OCI-LY1 (cell line): ENCODE data around the gene PTPRU.
A peak's percentile ranks its signal among the peaks of the same experiment; 100 is the strongest.

Experiments
- H2AFZ ChIP-seq: fragments of 200-600 bp; sonication (generic), shearing (Covaris generic); 2 replicates; pipeline ENCODE4 v1.6.0; 2014; ENCODE audit warnings: antibody characterized with exemption, mild to moderate bottlenecking, low read length
- H3F3A ChIP-seq: fragments of 200-600 bp; sonication (generic), shearing (Covaris generic); 2 replicates; pipeline ENCODE4 v1.6.0; 2014; ENCODE audit warnings: mild to moderate bottlenecking, antibody characterized with exemption, low read length, moderate library complexity; ENCODE audit not compliant: insufficient read depth
- H3K27ac ChIP-seq: fragments of 200-600 bp; sonication (generic); 2 replicates; pipeline ENCODE4 v1.5.1; 2014; ENCODE audit warnings: low read length, mixed run types, mild to moderate bottlenecking, low read depth; ENCODE audit not compliant: poor library complexity, severe bottlenecking
- H3K27me3 ChIP-seq: fragments of 200-600 bp; sonication (generic); 2 replicates; pipeline ENCODE4 v1.6.0; 2014; ENCODE audit warnings: antibody characterized with exemption, mild to moderate bottlenecking, low read length, moderate library complexity; ENCODE audit not compliant: insufficient read depth
- H3K36me3 ChIP-seq: fragments of 200-600 bp; sonication (generic); 2 replicates; pipeline ENCODE4 v1.6.1; 2014; ENCODE audit warnings: mild to moderate bottlenecking, antibody characterized with exemption, low read length, moderate library complexity, mixed read lengths; ENCODE audit not compliant: insufficient read depth
- H3K4me1 ChIP-seq: fragments of 200-600 bp; sonication (generic); 2 replicates; pipeline ENCODE4 v1.5.1; 2014; ENCODE audit warnings: mild to moderate bottlenecking, low read length, moderate library complexity; ENCODE audit not compliant: insufficient read depth, severe bottlenecking
- H3K4me2 ChIP-seq: fragments of 200-600 bp; sonication (generic), shearing (Covaris generic); 2 replicates; pipeline ENCODE4 v1.6.1; 2014; ENCODE audit warnings: low read length
- H3K4me3 ChIP-seq: fragments of 200-600 bp; sonication (generic); 2 replicates; pipeline ENCODE4 v1.5.1; 2014; ENCODE audit warnings: low read length, low read depth, mild to moderate bottlenecking, mixed read lengths; ENCODE audit not compliant: poor library complexity, severe bottlenecking
- H3K79me2 ChIP-seq: fragments of 200-600 bp; shearing (Covaris generic); 2 replicates; pipeline ENCODE4 v1.6.1; 2016; ENCODE audit warnings: mixed run types, low read length, mixed read lengths; ENCODE audit not compliant: insufficient read depth
- H3K9ac ChIP-seq: fragments of 200-600 bp; sonication (generic), shearing (Covaris generic); 2 replicates; pipeline ENCODE4 v1.6.1; 2014; ENCODE audit warnings: mild to moderate bottlenecking, low read length, mixed read lengths
- H3K9me2 ChIP-seq: fragments of 200-600 bp; sonication (generic), shearing (Covaris generic); 2 replicates; pipeline ENCODE4 v1.6.1; 2014; ENCODE audit warnings: low read depth, mild to moderate bottlenecking, low read length, mixed read lengths
- H3K9me3 ChIP-seq: fragments of 200-600 bp; shearing (Covaris generic); 2 replicates; pipeline ENCODE4 v1.6.1; 2014; ENCODE audit warnings: low read length, mixed read lengths
- H4K20me1 ChIP-seq: fragments of 200-600 bp; sonication (generic), shearing (Covaris generic); 2 replicates; pipeline ENCODE4 v1.6.0; 2016; ENCODE audit warnings: mild to moderate bottlenecking, low read length; ENCODE audit not compliant: insufficient read depth
- EZH2 ChIP-seq: fragments of 200-600 bp; sonication (generic), shearing (Covaris generic); IDR thresholded peaks from 2 replicates; pipeline ENCODE4 v1.8.0; 2017; ENCODE audit warnings: borderline replicate concordance, mixed run types, mild to moderate bottlenecking, antibody characterized with exemption, low read length, moderate library complexity, mixed read lengths
- TF ChIP-seq, protein P1 (sequence below): fragments of 200-600 bp; sonication (generic), shearing (Covaris generic); IDR thresholded peaks from 2 replicates; pipeline ENCODE4 v1.5.1; 2017; ENCODE audit warnings: mild to moderate bottlenecking, antibody characterized with exemption, low read length, moderate library complexity, mixed read lengths

PTPRU gene

DNA sequence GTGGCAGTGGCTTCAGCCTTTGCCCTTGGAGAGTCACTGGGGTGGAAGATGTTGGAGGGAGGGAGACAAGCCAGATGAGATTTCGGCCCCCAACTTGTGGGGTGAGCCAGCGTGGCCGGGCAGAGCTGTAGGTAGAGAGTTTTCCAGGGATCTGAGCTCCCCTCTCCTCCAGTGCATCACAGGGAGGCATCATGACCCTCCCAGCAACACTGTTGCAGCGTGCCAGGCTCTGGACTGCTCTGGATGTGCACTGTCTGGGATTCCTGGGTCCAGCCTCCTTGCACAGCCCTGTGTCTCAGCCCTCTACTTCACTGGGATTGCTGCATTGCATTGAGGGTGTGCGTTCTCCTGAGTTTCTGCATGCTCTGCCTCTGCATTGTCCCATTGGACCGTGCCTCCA lies 8.9 kb downstream of the PTPRU start:
- Histone ChIP-seq H3K27me3 (no peaks in the 10 kb centered on the region), H2AFZ (no peak overlapping the region), H3K4me3 (no peak overlapping the region), H3F3A (no peaks in the 10 kb centered on the region), H3K27ac (no peak overlapping the region), H3K4me1 (no peaks in the 10 kb centered on the region), H3K79me2 (no peaks in the 10 kb centered on the region), H3K9ac (no peak overlapping the region), H4K20me1 (no peaks in the 10 kb centered on the region), H3K9me2 (no peaks in the 10 kb centered on the region), H3K9me3 (no peaks in the 10 kb centered on the region), H3K36me3 (no peaks in the 10 kb centered on the region), H3K4me2 (no peak overlapping the region)
- TF ChIP-seq, protein P1, sequence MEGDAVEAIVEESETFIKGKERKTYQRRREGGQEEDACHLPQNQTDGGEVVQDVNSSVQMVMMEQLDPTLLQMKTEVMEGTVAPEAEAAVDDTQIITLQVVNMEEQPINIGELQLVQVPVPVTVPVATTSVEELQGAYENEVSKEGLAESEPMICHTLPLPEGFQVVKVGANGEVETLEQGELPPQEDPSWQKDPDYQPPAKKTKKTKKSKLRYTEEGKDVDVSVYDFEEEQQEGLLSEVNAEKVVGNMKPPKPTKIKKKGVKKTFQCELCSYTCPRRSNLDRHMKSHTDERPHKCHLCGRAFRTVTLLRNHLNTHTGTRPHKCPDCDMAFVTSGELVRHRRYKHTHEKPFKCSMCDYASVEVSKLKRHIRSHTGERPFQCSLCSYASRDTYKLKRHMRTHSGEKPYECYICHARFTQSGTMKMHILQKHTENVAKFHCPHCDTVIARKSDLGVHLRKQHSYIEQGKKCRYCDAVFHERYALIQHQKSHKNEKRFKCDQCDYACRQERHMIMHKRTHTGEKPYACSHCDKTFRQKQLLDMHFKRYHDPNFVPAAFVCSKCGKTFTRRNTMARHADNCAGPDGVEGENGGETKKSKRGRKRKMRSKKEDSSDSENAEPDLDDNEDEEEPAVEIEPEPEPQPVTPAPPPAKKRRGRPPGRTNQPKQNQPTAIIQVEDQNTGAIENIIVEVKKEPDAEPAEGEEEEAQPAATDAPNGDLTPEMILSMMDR = no peak
- TF ChIP-seq EZH2 = no peak

- H3K4me2 ChIP-seq = no peak overlapping the region
- no peaks in the 10 kb centered on the region for H3K79me2 ChIP-seq
- H3K4me3 ChIP-seq = no peak overlapping the region
- TF ChIP-seq, protein P1 = peak; percentile 54
- TF ChIP-seq EZH2 = no peak
- no peaks in the 10 kb centered on the region for H3K27me3 ChIP-seq
- no peaks in the 10 kb centered on the region for H3K4me1 ChIP-seq
- no peaks in the 10 kb centered on the region for H4K20me1 ChIP-seq
- no peaks in the 10 kb centered on the region for H3K9me2 ChIP-seq
- H3K27ac ChIP-seq = no peak overlapping the region
- H3K9ac ChIP-seq = no peak overlapping the region
- no peaks in the 10 kb centered on the region for H3K9me3 ChIP-seq
- no peaks in the 10 kb centered on the region for H3K36me3 ChIP-seq
- no peaks in the 10 kb centered on the region for H3F3A ChIP-seq
- H2AFZ ChIP-seq = no peak overlapping the region
These were observed 9.6 kb downstream of the PTPRU start for GRCh38 chr1:29245876-29246275.

GRCh38 chr1:29247044-29247443 lies 10.7 kb downstream of the PTPRU start:
- Histone ChIP-seq H3K79me2 (no peaks in the 10 kb centered on the region), H3F3A (no peaks in the 10 kb centered on the region), H3K4me1 (no peaks in the 10 kb centered on the region), H3K4me2 (no peak overlapping the region), H3K36me3 (no peaks in the 10 kb centered on the region), H3K9me2 (no peaks in the 10 kb centered on the region), H3K27ac (no peak overlapping the region), H3K9me3 (no peaks in the 10 kb centered on the region), H3K4me3 (no peak overlapping the region), H4K20me1 (no peaks in the 10 kb centered on the region), H3K27me3 (peaks cover 5% of the 10 kb centered on the region; the same call in 1 of the 2 replicates), H2AFZ (no peak overlapping the region), H3K9ac (no peak overlapping the region)
- TF ChIP-seq, protein P1 = no peak
- no peak for TF ChIP-seq EZH2
